Endothelial cell of umbilical vein (primary cell): ENCODE data around the gene GRIA1.

Experiments
- CTCF ChIP-seq, 2 donors: IDR thresholded peaks; 1 replicate in 1 of 2; 2 replicates in 1 of 2; pipeline ENCODE4 v1.5.1; 2011; ENCODE audit warnings: low read length in 2 of 2, mild to moderate bottlenecking in 2 of 2, moderate library complexity in 2 of 2, control low read depth in 1 of 2, inconsistent platforms in 1 of 2, low read depth in 1 of 2; ENCODE audit not compliant: insufficient read depth in 1 of 2; ENCODE audit errors: extremely low read depth in 1 of 2
- EZH2 ChIP-seq: IDR thresholded peaks from 2 replicates; pipeline ENCODE4 v1.6.1; 2012; ENCODE audit warnings: borderline replicate concordance, low read depth, mild to moderate bottlenecking, moderate library complexity, low read length, inconsistent platforms; ENCODE audit not compliant: severe bottlenecking
- FOS ChIP-seq: IDR thresholded peaks from 2 replicates; pipeline ENCODE4 v1.6.1; 2011; ENCODE audit warnings: mild to moderate bottlenecking, low read length, moderate library complexity, borderline replicate concordance; ENCODE audit not compliant: insufficient read depth
- JUN ChIP-seq: IDR thresholded peaks from 2 replicates; pipeline ENCODE4 v1.6.1; 2011; ENCODE audit warnings: borderline replicate concordance, low read depth; ENCODE audit not compliant: insufficient read length, insufficient read depth
- MAX ChIP-seq: IDR thresholded peaks from 2 replicates; pipeline ENCODE4 v1.6.1; 2011; ENCODE audit not compliant: insufficient read depth, insufficient read length
- MYC ChIP-seq: IDR thresholded peaks from one replicate; pipeline ENCODE4 v1.6.1; 2011; ENCODE audit warnings: mild to moderate bottlenecking, low read depth, low read length
- POLR2A ChIP-seq: IDR thresholded peaks from 2 replicates; pipeline ENCODE4 v1.6.1; 2012; ENCODE audit warnings: low read depth, mild to moderate bottlenecking, control low read depth, low read length
- POLR2AphosphoS5 ChIP-seq: IDR thresholded peaks from 2 replicates; pipeline ENCODE4 v1.6.1; 2012; ENCODE audit warnings: low read depth, mild to moderate bottlenecking, control low read depth, low read length, moderate library complexity; ENCODE audit not compliant: insufficient read depth

GRCh38 chr5:153671653-153672346 lies 181.3 kb downstream of the GRIA1 start:
- TF ChIP-seq CTCF (IDR thresholded peaks at IDR 0.05; ENCODE audit: extremely low read depth in 1 of 2, insufficient read depth in 1 of 2, low read depth in 1 of 2, low read length in 2 of 2) = no peak
- TF ChIP-seq POLR2A = no peak
- TF ChIP-seq MYC = no peak
- TF ChIP-seq POLR2AphosphoS5 = no peak
- TF ChIP-seq MAX = no peak
- TF ChIP-seq EZH2 = no peak
- no peak for TF ChIP-seq FOS
- no peak for TF ChIP-seq JUN
